Renal pelvis (tissue), 4 donors: ENCODE results near the gene FAHD2A. TPM values are rescaled to one million over a fixed set of nuclear protein-coding genes. Genes with fewer than 3 reads are reported as not detected.
"Not testable (repeated sequence)": the region's sequence is repeated elsewhere in the genome, so short reads cannot be mapped to it uniquely, and the experiment has no call there.

Source experiments
- DNase-seq: peaks from one replicate; pipeline ENCODE4 v3.0.0-alpha.2; 2013
- polyA plus RNA-seq, 3 donors: library from polyadenylated mRNA; unstranded; fragments of 120-200 nt; gene quantifications; one replicate each; pipeline ENCODE4 v1.2.1, GENCODE V29; 2013; ENCODE audit not compliant: insufficient read length in 3 of 3

Gene FAHD2A
- polyA plus RNA-seq, 3 donors = 40.1 to 54.2 (median 49.9) TPM

DNA sequence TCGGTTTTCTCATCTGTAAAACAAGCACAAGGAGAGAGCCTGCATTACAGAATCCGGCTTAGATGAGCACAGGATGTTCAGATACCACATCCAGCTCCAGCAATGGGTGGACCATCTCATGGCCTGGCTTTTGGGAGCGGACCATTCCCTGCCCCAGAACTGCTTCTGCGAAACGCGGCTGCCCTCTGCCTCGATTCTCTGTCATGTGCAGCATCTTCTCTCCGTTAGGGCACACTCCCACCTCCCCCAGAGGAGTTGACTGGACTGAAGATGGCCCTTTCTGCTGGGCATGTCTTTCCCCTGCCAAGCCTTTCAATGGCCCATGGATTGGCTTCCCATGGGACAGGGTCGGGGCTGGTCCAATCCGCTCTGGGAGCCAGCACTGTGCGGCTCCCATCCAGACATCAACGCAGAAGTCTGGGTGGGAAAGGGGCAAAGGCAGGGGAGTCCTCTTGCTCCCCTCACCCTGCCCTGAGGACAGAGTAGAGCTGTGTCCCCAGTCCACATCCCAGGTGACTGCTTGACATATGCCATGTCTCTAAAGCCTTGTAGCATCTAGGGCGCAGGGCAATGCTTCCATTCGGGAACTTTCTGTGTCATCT, 14.3 kb upstream of the FAHD2A start:
- no peak for DNase-seq

DNA sequence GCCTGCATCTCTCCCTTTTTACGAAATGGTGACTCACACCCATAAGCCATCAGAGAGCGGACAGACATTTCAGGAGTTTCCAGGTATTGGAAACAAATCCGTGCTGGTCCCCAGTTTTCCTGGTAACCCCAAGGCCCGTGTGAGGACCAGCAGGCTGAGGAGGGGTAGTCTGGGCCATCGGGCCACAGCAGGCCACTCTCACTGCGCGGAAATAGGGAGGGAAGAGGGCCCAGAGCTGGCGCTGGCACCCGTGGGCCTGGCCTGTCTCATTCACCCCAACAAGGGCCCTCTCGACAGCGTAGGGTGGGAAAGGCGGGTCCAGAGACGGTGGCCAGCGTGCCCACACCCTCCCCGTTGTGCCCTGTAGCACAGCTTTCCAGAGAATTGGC, 13.7 kb upstream of the FAHD2A start:
- no peak for DNase-seq

DNA sequence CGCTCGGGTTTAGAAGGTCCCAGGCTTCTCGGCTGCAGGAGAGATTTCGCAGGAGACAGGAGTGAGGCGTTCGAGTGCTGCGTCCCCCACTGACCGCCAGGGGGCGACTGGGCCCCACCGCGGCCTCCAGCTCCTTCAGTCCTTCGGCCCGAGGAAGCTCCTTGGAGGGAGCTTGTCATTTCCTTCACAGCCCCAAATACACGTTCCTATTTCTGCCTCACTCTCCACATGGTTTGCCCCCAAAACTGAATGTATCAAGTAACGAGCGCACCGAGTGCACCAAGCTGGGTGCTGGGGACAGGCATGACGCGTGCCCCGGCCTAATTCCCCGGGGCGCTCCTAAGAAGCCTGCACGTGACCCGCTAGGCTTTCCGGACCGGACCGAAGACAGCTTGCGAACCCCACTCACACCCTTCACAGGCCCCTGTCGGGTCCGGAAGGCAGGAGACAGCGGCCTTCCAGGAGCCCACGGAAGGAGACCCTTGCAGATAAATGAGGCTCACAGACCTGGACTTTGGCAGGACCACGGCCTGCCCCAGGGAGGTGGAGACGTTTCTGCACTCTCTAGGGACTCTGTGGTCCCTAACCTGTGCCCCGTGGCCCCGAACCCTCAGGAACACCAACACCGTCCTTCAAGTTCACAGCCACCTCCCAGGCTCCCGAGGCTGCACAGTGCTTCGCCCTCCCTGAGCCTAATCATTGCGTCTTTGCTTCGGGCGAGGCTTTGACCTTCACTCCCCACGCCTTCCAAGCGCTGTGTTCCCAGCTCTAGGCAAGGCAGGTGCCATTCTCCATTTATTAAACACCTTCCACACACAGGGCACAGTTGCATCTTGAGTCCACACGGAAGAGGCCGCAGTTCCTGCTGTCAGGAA, 13.0 kb upstream of the FAHD2A start:
- DNase-seq = no peak

DNA sequence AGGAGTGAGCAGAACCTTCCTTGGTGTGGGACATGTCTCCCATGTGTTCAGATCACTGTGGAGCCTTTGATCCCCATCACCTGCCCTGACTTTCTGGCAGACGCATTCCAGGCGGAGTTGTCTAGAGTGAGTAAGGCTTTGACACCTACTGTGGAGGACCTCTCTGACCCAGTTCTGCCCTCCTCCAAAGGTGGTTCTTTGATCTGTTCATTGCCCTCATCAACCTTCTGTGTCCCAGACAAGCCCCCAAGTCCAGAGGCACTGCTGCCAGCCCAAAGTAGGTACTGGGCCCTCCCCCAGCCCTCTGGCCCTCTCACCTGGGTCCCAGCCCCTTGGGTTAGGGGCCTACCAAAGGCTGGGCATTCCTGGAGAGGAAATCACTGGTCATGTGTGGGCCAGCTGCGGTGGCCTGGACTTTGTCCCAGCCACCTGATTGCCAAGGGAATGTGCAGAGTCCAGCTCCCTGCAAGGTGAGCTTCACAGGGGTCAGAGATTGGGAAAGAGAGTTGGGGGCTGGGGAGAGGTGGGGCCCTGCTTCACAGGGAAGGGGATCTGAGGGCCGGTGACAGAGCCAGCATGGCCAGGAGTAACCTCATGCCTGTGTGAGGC, 12.1 kb upstream of the FAHD2A start:
- no peak for DNase-seq

DNA sequence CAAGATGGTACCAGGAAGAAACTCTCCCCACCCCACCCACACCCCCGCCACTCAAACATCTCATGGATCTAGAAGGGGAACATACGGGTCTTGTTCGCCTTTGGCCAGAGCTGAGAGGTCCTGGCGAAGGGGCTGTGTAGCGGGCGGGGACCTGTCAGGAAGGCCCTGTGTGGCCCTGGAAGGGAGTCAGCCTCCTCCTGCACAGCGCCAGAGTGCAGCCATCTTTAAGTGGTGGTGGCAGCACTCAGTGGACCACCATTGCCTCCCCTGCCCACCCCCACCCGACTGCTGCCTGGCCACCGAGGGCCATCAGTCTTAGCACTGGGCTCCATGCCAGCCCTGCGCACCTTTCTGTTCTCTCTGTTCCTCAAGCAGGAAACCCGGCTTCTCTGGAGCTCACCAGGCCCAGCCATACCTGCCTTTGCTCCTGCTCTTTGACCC, 11.6 kb upstream of the FAHD2A start:
- no peak for DNase-seq

DNA sequence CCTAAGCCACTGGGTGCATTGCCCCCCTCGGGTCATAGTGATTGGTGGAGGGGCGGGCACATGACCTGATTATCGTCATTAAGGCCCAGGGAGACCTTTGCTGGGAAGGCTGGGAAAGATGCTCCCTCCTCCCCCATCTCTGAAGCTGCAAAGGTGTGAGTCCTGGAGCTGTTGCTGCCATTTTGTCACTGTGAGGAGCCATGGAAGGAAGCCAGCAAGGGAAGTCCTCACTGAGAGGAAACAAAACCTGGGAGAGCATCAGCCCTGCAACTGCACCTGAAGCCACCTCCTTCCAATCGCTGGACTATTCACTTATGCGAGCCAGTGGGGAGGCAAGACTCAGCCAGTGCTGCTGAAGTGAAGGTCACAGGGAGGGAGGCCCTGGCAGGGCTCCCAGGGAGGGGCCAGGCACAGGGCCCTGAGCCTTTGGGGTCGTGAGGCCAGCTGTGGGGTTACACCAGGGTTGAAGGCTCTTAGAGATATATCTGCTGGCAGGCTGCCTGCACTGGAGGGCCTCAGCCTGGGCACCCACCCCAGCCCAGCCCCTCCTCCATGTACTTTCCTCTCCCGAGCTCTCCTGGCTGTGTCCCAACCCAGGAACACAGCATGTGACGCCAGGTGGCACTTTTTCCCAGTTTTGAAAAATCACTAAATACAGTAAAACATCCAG, 10.7 kb upstream of the FAHD2A start:
- DNase-seq = no peak

DNA sequence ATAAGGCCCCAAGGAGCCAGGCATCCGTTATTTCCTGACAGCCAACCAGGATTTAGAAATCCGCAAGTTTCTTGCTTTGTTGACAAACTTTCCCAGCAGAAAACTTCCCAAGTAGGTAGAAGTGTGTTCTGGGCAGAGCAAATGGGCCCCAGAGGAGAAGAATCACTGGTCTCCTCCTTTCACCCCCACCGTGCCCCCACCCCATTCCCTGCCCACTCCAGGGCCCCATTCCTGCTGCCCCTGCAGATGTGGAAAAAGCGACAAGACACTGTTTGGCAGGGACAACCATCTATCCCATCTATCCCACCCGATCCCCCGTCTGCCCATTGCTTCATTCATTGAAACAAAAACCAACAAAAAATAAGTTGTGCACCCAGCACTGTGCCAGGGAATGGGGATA, 10.2 kb upstream of the FAHD2A start:
- DNase-seq = no peak

DNA sequence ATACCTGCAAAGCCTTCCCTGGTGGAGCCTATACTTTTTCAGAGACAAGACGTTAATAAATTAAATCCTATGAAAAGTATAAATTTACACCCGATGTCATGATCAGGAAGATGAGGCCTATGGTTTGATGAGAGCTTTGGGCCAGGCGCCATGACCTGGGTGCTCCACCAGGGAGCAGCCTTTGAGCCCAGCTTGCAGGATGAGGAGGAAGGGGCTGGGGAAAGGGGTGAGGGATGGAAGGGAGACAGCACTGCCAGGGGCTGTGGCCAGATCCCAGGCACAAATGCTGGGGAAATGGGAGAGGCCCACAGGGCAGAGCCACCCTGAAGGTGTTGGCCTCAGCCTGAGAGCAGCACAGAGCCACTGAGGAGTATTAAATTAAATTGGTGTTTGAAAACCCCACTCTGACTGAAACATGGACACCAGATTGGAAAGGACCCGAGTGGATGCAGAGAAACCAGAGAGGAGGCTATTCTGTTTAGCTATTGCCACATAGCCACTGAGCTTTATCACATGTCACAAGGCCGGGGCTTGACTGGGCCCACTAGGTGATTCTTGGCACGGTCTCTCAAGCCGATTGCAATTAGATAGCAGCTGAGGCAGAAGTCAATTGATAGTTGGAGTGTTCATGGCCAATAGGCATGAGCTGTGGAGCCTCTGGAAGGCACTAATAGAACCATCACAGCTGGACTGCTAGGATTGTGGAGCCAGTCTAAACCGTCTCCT, 9.6 kb upstream of the FAHD2A start:
- DNase-seq = no peak

DNA sequence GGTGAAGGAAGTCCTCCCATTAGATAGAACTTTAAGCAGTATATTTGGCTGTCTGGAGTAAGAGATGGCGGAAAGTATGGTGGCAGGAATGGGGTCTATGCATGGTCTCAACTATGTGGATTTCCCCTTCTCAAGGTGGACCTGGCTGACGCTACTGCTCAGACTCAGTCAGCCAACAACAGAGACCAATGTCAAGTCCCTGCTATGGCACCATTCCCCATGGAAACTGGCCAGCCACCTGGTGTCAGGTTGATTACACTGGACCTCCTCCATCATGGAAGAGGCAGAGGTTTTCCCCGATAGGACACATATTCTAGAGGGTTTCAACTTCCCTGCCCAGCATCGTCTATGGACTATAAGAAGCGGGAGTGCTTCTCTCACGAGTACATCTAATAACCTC, 8.6 kb upstream of the FAHD2A start:
- no peak for DNase-seq

DNA sequence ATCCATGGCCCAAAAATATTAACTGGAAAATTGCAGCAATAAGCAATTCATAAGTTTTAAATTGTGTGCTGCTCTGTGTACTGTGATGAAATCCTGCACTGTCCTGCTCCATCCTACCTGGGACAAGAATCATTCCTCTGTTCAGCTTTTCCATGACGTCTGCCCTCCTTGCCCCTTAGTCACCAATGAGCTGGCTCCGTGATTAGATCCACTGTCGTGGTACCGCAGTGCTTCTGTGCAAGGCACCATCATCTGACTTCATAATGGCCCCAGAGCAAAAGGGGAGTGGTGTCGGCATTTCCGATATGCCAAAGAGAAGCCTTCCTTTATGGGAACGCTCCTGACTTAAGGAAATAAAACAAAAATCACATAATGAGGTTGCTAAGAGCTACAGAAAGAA, 3.4 kb upstream of the FAHD2A start:
- DNase-seq = no peak

DNA sequence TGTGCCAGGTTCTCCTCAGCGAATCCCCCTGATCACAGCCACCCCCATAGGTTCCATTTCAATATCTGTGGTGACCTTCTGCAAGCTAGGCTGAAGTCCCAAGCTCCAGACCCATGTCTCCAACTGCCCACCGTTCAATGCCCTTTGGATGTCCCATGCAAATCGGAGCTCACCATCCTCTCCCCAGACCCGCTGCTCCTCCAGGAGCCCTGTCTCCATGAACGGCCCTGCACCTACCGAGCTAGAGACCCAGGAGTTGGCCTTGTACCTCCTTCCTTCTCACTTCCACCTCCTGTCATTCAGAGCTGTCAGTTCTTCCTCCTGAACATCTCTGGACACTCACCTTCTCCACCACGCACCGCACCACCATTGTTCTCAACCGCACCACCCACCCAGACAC, 1.0 kb upstream of the FAHD2A start:
- no peak for DNase-seq

DNA sequence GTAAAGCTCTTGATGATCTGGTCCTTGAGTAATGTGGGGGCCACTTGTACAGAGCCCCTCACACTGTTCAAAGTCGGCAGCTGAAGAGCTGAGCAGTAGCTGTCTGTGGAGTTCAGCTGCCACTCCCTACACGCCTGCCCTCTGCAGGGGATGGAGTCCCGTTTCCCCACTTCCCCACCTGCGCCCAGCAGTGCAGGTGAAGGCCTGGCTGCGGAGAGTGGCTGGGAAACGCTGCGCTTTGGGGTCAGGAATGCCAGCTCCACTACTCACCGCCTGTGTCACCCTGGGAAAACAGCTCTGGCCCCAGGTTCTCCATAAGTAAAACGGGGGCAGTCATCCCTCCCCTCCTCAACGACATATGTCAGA, 521 bp upstream of the FAHD2A start:
- not testable (repeated sequence) for DNase-seq

DNA sequence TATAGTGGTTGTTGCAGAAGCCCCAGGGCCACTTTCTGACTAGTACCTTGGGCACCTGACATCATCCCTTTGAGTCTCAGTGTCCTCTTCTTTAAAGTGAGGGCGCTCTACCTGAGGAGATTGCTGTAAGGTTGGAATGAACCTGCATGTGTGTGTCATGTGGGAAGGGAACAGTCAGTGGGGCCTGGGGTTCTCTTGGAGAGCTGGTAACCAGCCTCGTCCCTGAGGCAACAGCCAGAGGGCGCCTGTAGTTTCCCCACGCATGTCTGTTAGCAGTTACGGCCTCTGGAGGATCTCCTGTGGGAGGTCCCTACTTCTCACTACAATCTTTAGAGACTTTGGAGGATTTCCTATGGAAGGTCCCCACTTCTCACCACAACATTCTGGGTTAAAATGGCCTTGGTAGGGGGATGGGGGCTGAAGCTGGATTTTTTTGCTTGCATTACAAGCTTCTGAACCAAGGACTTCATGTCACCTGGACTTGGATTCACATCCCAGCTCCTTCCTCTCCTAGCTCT, 755 bp downstream of the FAHD2A start:
- DNase-seq = not testable (repeated sequence)

DNA sequence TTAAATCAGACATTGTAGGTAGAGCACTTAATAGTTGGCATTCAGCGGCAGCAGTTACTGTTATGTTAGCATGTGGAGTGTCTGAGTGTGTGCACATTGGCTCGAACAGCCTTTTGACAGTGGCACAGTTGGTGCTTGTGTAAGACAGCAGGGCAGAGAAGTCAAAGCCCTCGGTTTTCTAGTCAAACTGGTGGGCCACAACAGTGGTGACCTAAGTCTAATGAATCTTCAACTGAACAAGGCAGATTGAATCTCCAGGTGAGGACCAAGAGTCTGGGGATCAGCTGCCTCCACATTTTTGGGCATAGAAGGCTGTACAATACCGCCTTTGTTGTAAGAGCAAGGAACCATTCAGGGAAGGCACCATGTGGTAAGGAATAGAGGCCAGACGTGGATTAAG, 1.3 kb downstream of the FAHD2A start:
- not testable (repeated sequence) for DNase-seq

DNA sequence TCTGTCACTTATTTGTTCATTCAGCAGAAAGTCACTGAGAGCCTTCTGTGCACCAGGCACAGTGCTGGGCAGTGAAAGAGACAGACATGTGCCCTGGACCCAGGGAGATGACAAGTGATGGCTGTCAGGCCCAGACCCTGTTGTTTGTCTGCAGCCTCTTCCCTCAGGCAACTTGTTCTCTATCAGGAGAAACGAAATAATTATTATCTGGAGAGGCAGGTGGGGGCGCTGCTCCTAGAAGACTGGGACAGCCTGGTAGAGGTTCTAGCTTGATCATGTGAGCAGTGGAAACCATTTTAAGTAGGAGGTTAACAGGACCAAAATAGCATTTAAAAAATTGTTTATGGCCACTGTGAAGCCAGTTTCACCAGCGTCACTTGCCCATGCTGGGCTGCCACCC, 2.2 kb downstream of the FAHD2A start:
- not testable (repeated sequence) for DNase-seq

DNA sequence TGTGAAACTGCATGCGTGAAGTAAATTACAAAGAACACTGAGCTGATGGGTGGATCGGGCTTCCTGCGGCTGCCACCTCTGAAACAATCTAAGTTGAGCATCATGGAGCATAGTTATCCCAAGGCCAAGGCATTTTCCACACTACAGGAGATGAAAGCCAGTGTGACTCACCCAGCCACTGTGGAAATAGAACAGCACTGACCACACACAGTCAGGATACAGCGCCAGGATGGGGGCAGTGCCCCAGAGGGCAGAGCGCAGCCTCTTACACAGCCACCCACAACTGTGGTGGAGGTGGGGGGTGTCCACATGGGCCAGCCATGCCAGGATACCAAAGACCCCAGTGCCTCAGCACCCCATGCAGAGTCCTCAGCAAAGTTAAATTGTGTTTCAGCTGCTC, 8.7 kb downstream of the FAHD2A start:
- DNase-seq = not testable (repeated sequence)

DNA sequence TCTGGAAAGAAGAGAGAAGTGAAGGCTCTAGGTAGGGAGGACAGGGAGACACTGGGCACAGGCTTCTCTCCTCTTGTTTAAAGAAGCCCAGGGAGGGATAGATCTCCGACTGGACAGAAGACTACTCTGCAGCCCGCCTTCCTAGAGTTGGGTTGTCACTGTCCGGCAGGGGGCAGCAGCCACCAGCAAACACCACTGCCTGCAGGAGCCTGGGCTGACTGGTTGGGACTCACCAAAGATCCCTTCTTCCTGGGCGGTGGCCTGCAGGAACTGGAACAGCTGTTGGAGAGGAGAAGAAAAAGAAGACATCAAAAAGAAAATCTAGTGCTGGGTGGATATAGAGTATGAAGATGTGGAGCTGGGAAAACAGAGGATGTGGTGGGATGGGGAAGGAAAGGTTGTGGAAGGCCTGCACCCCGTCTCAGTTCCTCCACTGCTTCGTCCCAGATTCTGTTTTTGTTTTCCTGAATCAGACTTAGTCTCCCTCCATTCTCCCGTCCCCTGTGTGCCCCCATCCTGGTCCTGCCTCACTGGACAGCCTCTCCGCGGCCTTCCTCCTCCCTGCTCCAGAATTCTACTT, 11.6 kb downstream of the FAHD2A start:
- DNase-seq = not testable (repeated sequence)

DNA sequence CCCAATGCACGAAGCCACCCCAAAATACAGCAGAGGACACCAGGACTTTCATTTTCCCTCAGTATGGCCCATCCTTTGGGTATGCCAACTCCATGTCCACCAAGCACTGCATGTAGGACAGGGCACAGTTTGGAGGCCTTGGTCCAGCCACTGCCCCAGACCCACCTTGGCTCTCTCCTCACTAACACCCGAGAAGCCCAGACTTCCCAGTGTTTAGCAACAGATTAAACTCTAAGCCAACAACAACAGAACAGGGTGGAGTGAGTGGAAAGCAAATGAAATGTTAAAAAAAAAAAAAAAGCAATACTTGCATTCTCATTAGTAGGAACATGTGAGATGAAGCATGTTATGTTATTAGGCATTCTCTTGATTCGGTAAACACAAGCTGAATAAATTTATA, 12.6 kb downstream of the FAHD2A start:
- not testable (repeated sequence) for DNase-seq

DNA sequence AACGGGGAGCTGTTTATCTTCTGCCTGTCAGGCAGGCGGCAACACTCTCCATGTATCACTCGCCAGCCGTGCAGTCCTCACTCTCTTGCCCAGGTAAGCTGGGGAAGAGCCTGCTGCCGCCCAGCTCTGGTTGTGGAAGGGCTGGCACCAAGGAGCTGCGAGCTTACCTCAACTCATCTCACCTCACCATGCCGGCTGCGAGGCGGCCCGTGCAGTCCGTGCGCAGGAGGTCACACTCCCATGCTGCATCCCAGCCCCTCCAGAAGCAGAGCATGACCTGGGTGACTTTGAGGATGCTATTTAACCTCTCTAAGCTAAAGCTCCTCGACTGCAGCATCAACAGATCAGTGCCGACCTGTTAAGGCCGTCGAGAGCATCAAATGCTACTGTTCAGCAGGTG, 13.1 kb downstream of the FAHD2A start:
- not testable (repeated sequence) for DNase-seq

DNA sequence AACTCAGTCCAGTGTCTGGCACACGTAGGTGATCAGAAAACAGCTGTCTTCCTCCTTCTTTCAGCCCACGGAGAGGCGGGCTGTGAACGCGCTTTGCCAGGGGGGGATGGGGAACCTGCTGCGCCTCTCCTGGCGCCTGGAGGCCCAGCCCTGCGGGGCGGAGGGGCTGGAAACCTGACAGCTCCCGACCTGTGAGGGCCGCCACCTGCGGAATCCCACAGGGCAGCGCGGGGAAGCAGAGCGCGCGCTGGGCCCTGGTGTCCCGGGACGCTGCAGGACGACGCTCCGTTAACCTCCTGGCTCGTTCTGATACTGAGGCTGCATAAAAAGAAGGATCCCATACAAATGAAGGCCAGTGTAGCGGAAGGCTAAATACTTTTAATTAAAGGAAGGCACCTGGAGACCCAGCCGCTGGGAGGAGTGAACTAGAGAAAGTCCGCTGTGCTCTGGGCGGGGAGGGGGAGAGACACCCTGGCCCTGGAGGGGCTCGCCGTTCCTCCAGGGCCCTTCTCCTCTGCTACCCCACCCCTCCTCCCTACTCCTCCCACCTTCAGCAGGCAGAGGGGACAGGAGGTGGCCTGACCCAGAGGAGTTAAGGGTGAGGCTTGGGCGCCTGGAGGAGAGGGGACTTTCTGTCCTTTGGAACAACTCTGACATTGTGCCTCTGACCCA, 24.8 kb downstream of the FAHD2A start:
- DNase-seq = not testable (repeated sequence)
